DMS53 treated with DMSO at 0.1 percent for 48 hours (cell line): ENCODE measurements around the gene BAG5.

Experiments
- DNase-seq: peaks from one replicate; lab custom pipeline; 2025; ENCODE audit not compliant: unreplicated experiment; lab: John Stamatoyannopoulos, UW

Gene BAG5

DNA sequence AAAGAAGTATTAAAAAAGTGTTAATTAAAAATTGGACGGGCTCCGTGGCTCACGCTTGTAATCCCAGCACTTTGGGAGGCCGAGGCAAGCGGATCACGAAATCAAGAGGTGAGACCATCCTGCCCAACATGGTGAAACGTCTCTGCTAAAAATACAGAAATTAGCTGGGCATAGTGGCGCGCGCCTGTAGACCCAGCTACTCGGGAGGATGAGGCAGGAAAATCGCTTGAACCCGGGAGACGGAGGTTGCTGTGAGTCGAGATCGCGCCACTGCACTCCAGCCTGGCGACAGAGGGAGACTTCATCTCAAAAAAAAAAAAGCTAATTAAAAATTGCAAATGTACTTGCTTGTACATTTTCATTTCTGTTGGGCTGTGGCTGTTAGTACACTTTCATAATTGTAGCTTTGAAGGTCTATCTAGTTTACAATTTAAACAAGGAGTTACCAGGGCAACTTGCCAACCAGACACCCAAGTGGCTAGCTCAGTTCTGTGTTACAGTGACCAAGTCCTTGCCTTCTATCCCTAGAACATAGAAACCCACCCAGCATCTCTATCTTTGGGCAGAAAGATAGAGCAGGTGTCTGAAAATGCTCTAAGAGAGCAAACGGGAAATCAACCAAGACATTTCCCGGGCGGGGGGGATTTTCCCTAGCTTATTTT is 1.5 kb upstream of the BAG5 start:
- DNase-seq, result no peak

DNA sequence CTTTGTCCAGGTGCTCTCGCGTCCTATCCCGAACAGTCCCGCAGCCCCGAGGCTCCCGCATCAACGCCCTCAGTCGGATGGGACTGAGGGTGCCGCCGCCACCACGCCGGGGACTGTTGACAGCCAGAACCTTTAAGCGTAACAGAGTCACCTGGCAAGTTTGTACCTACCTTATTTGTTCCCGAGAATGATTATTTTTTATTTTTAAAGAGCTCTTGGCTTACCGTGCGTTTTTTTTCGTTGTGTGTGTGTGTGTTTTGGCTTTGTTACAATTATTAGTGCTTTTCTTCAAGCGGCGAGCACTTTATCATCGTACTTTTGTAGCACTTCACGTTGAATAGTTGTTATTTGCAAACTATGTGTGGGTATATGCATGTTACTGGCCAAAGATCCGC is 766 bp upstream of the BAG5 start:
- no peak for DNase-seq

- no peak for DNase-seq
Observed at GRCh38 chr14:103562179-103562428, 353 bp downstream of the BAG5 start.

DNA sequence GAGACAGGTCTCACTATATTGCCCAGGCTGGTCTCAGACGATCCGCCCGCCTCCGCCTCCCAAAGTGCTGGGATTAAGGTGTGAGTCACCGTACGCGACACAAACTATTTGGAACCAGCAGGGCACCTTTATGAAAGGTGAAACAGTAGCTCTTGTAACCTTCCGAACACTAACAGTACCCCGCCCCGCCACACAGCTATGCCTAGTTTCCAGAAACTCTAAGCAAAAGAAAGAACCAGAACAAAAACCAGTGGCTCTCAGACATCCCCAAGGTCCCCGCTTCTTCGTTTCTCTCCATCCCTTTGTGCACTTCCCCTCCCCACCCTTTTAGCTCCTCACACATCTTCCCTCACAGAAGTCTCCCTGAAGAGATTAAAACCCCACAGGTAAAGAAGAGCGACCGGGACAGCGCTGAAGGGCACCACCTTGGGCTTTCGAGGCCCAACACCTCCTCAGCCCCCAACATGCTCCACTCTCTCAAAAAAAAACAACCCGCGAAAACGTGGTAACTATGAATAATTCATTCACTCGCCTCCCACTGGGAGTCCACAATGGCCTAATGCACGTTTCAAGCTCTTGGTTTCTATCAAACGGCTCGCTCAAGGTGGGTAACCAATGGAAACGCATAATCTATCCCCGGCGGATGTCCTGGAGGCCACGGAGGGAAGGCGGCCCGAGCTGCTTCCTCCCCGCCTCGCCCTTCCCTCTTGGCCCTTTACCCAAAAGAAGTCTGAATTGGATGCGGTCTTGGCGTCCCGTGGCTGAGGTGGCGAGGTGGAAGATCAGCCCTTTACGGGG is 877 bp downstream of the BAG5 start:
- no peak for DNase-seq

DNA sequence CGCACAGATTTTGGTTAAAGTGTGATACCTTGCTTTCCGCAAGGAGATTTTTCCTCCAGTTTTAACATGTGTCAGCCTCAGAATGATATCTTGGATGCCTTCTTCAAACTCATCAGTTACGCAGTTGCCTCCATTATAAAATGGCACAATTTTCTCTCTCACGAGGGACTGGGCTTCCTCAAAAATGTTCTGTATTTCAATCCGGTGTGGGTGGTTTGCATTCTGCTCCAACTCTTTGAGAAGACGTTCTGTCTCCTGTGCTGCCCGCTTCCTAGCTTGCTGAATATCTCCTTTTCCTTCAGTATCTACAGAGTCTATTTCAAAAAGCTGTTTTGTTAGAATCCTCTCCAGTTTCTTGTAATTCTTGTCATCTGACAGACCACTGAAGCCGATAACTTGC is 1.8 kb downstream of the BAG5 start:
- no peak for DNase-seq

GRCh38 chr14:103559766-103560165 is 2.7 kb downstream of the BAG5 start:
- no peak for DNase-seq

- DNase-seq, result no peak
Observed at GRCh38 chr14:103558071-103558882, 4.2 kb downstream of the BAG5 start.

DNA sequence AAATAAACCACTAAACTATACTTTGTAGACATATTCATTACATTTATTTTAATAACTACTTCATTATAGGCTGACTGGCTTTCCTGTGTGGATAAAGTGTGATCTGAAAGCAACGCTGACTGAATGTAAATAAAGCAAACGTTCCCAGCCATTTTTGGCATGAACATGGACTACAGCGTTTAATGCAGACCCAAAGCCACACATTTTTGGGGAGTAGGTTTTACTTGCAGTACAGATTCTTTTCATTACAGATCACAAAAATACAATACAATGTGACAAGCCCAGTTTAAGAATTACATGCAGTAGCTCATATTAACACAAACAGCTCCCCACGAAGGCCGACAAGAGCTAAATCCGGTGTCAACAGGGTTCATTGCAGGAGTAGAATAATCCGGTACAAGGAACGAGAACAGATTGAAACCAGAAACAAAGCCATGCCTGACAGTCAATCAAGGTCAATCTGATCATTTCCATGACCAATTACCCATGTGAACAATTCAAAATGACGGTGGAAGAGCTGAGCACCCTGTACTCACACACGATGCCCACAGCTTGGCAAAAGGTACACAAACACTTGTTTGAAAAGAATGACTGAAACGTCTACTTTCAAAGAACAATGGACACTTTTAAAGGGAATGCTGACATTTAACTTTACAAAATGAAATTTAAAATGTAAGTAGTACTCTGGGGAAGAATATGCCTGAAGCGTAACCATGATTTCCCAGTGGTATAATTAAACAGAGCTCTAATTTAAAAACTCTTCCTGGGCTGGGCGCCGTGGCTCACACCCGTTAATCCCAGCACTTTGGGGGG is 5.3 kb downstream of the BAG5 start:
- DNase-seq, result no peak

- no peak for DNase-seq
Observed at GRCh38 chr14:103555559-103556337, 6.7 kb downstream of the BAG5 start.

DNA sequence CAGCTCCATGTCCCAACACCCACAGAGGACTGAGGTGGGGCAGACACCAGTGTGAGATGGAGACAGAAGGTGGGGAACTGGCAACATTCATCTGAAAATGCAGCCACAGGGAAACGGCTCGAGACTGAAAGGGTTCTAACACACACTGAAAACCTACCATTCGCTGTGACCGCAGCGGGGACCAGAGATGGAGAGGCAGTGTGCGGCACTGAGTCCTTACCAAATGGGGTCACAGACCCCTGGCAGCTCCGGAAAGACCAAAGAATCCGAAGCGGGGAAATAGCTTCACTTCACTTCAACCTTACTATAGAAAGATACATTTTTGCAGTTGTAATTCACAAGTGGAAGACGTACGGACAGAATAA is 9.6 kb downstream of the BAG5 start:
- no peak for DNase-seq

DNA sequence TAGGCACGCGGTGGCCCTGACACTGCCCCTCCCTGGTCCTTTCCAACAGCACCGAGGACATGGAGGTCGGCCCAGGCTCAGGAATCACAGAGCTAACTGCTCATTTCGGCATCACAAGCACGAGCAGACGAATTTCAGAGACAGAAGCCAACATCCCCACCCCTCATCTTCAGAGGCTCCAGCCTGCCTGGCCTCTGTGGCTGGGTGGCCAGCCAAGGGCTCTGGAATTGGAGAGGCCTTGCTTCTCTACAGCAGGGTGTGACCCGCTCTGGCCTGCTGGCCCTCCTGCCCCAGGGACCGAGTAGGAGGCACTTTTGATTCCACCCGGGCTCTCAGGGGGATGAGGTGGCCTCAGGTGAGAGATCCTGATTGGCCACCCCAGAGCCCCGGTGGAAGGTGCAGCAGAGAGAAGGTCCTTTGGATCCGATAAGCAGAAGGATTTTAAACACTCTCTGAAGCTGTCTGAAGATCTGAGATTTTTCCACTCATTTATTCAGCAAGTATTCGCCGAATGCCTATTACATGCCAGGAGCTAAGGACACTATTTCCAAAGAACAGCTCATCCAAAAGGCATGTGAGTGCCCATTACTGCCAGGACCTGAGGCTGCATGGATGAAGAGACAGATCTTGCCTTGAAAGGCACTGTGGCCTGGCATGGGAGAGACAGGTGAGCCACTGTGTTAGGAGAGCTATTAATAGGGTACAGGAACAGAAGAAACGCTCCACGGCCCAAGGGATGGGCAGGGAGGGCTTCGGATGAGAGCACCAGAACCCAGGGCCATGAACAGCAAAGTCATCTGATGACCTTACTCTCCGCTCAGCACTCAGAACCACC is 10.2 kb downstream of the BAG5 start:
- no peak for DNase-seq

GRCh38 chr14:103551338-103551762 is 11.1 kb downstream of the BAG5 start:
- no peak for DNase-seq

- no peak for DNase-seq
Observed at GRCh38 chr14:103550451-103551337, 11.8 kb downstream of the BAG5 start.

- no peak for DNase-seq
Observed at GRCh38 chr14:103549361-103550311, 12.8 kb downstream of the BAG5 start.

- DNase-seq, result no peak
Observed at GRCh38 chr14:103548463-103549351, 13.8 kb downstream of the BAG5 start.

DNA sequence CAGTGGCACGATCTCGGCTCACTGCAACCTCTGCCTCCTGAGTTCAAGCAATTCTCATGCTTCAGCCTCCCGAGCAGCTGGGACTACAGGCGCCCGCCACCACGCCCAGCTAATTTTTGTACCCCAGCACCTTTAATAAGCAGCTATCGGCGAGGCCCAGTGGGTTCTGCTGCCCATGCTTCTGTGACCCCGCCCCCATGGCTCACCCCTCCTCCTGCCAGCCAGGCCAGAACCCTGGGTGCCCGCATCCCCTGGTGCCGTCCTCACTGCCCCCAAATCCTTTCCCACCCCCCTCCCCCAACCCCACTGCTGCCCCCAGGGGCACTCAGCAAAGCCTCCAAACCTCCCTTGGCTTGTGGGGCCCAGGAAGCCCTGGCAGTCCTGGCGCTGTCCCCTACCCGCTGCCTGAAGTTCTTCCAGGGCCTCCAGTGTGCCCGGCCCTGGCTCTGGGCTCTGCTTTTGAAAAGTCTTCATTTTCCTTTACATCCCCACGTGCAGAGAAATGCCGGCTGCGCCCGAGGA is 14.5 kb downstream of the BAG5 start:
- no peak for DNase-seq
